K562 (cell line): Measurements from ENCODE around the gene NFS1. TPM values are rescaled to one million over a fixed set of nuclear protein-coding genes. Genes with fewer than 3 reads are reported as not detected.

Experiments
- ATAC-seq: fragments of 200-7000 bp; cut with Tn5 transposase; 3 replicates; pipeline ENCODE4 v1.9.1; 2020; ENCODE audit warnings: moderate library complexity
- BruUV-seq: library from RNA; stranded (reverse); fragments of 400-500 nt; replicated peaks from 2 replicates; lab custom pipeline; 2021; lab: Mats Ljungman, UMichigan
- CTCF ChIA-PET: fragments of 300-600 bp; formaldehyde crosslinking; extraction: SDS; loops from one replicate; lab custom pipeline; 2021; ENCODE audit warnings: low intra/inter-chr PET ratio; lab: Yijun Ruan, JAX
- POLR2A ChIA-PET: fragments of 300-600, 350-650 bp; sonication (Branson Sonifier 250); formaldehyde crosslinking; extraction: SDS; loops from one replicate; lab custom pipeline; 2021; ENCODE audit warnings: antibody characterized with exemption, inconsistent platforms; lab: Yijun Ruan, JAX
- DNase-seq, 4 experiments: peaks; one replicate each; pipeline versions ENCODE4 v3.0.0 to v3.0.0-alpha.2; 2011 to 2018; ENCODE audit warnings: low spot score in 3 of 4, mixed read lengths in 3 of 4; ENCODE audit errors: extremely low read depth in 1 of 4
- FAIRE-seq: peaks from 2 replicates; lab custom pipeline; 2011; peaks lifted over from hg19 to GRCh38; lab: Jason Lieb, UNC
- H2AFZ ChIP-seq: 2 replicates; pipeline ENCODE4 v1.6.0; 2011; ENCODE audit warnings: low read depth, low read length, control low read depth, inconsistent platforms
- H3K27ac ChIP-seq: fragments of 200-600 bp; 3 replicates; pipeline ENCODE4 v1.8.0; 2011; ENCODE audit warnings: low read depth, mild to moderate bottlenecking, control low read depth, inconsistent platforms, low read length, moderate library complexity, mixed read lengths; ENCODE audit errors: extremely low read depth
- H3K27me3 ChIP-seq, 2 experiments: fragments of 300-600 bp in 1 of 2; 2 replicates in 1 of 2; 3 replicates in 1 of 2; pipeline versions ENCODE4 v1.6.0 to v1.8.0; 2011; ENCODE audit warnings: inconsistent platforms in 2 of 2, low read length in 2 of 2, mild to moderate bottlenecking in 1 of 2, mixed read lengths in 1 of 2, moderate library complexity in 1 of 2; ENCODE audit not compliant: control insufficient read depth in 2 of 2, insufficient read depth in 2 of 2
- H3K36me3 ChIP-seq: fragments of 300-600 bp; 3 replicates; pipeline ENCODE4 v1.8.0; 2011; ENCODE audit warnings: mild to moderate bottlenecking, low read length, inconsistent platforms; ENCODE audit not compliant: control insufficient read depth, insufficient read depth
- H3K4me1 ChIP-seq, 2 experiments: fragments of 200-600 bp in 1 of 2; replicated peaks in 1 of 2; 2 replicates in 1 of 2; 3 replicates in 1 of 2; pipeline versions ENCODE4 v1.5.1 to v1.8.0; 2011; ENCODE audit warnings: inconsistent platforms in 2 of 2, low read length in 2 of 2, mild to moderate bottlenecking in 1 of 2, mixed read lengths in 1 of 2, moderate library complexity in 1 of 2; ENCODE audit not compliant: control insufficient read depth in 2 of 2, insufficient read depth in 2 of 2
- H3K4me2 ChIP-seq: 2 replicates; pipeline ENCODE4 v1.6.1; 2011; ENCODE audit warnings: low read length, control low read depth, inconsistent platforms, mixed read lengths; ENCODE audit not compliant: insufficient read depth
- H3K4me3 ChIP-seq: fragments of 200-600 bp; sonication (generic), shearing (Covaris generic); 2 replicates; pipeline ENCODE4 v1.5.1; 2016; ENCODE audit warnings: control low read depth, inconsistent platforms
- H3K79me2 ChIP-seq: fragments of 200-600 bp; 3 replicates; pipeline ENCODE4 v1.8.0; 2011; ENCODE audit warnings: low read length, inconsistent platforms; ENCODE audit not compliant: control insufficient read depth, insufficient read depth
- H3K9ac ChIP-seq, 2 experiments: 2 replicates each; pipeline versions ENCODE4 v1.6.0 to v1.6.1; 2011; ENCODE audit warnings: low read depth in 2 of 2, low read length in 2 of 2, control low read depth in 1 of 2, inconsistent platforms in 1 of 2, mild to moderate bottlenecking in 1 of 2, mixed read lengths in 1 of 2; ENCODE audit not compliant: insufficient read depth in 1 of 2
- H3K9me1 ChIP-seq: one replicate; pipeline ENCODE4 v1.6.0; 2011; ENCODE audit warnings: inconsistent platforms, mild to moderate bottlenecking, low read length, moderate library complexity; ENCODE audit not compliant: control insufficient read depth, insufficient read depth
- H3K9me3 ChIP-seq: replicated peaks from 2 replicates; pipeline ENCODE4 v1.5.1; 2011; ENCODE audit warnings: low read depth, low read length, inconsistent platforms; ENCODE audit not compliant: control insufficient read depth, insufficient read depth
- H4K20me1 ChIP-seq: replicated peaks from 2 replicates; pipeline ENCODE4 v1.6.1; 2011; ENCODE audit warnings: low read length, inconsistent platforms, mixed read lengths; ENCODE audit not compliant: control insufficient read depth, insufficient read depth
- ELF2 ChIP-seq: fragments of 250-450 bp; sonication (Bioruptor Pico); IDR thresholded peaks from 2 replicates; pipeline ENCODE4 v1.5.0; 2021; ENCODE audit warnings: mild to moderate bottlenecking
- POLR2AphosphoS5 ChIP-seq: IDR thresholded peaks from 2 replicates; pipeline ENCODE4 v1.6.1; 2011; ENCODE audit warnings: mild to moderate bottlenecking, low read depth, low read length, moderate library complexity; ENCODE audit not compliant: control insufficient read depth, insufficient read depth
- POLR2H ChIP-seq: IDR thresholded peaks from 2 replicates; pipeline ENCODE4 v1.6.1; 2016; ENCODE audit warnings: missing genetic modification characterization, low read depth, mild to moderate bottlenecking, control low read depth, missing compliant biosample characterization, moderate library complexity
- RBFOX2 ChIP-seq: fragments of 200-400 bp; formaldehyde crosslinking; IDR thresholded peaks from 2 replicates; pipeline ENCODE4 v1.6.1; 2017; ENCODE audit warnings: low read depth, mild to moderate bottlenecking, low read length, moderate library complexity
- WGBS: fragments of 100-300 bp; shearing (Covaris generic); methylation state at CpG from one replicate; pipeline ENCODE4 v1.1.6; 2016; ENCODE audit warnings: low coverage, mixed read lengths; ENCODE audit not compliant: insufficient coverage; ENCODE audit errors: missing lambda C conversion rate; 5-methylcytosine and 5-hydroxymethylcytosine counted together
- in situ Hi-C: fragments of 300-500 bp; cut with MboI; formaldehyde crosslinking; loops from 4 replicates; pipeline ENCODE4 v1.15.0; 2018; ENCODE audit warnings: inconsistent platforms, mixed read lengths
- intact Hi-C: fragments of 100-400 bp; cut with micrococcal nuclease; formaldehyde crosslinking; loops from 2 replicates; pipeline ENCODE4 v1.14.2; 2022
- polyA plus RNA-seq, 8 experiments: library from polyadenylated mRNA; depleted of rRNA in 4 of 8; stranded (reverse) in 5 of 8; unstranded in 3 of 8; fragments of >200 nt; fragmentation: Nextera tagmentation in 2 of 8; fragmentation: Illumina TruSeq in 1 of 8; extraction: Ambion mirVana in 2 of 8; extraction: Trizol in 1 of 8; gene quantifications; 2 replicates each; pipeline versions ENCODE4 v1.2.1 to v1.2.3, GENCODE V29; 2011 to 2014; ENCODE audit warnings: inconsistent platforms in 1 of 8, missing spikeins in 1 of 8
- total RNA-seq, 7 experiments: library from RNA; depleted of rRNA in 6 of 7; stranded (reverse); fragments of >200 nt in 6 of 7; fragmentation: Illumina TruSeq in 2 of 7; extraction: Trizol in 2 of 7; gene quantifications; 2 replicates each; pipeline versions ENCODE4 v1.2.1 to v1.2.3, GENCODE V29; 2011 to 2021; ENCODE audit warnings: low replicate concordance in 1 of 7

The NFS1 gene
- total and polyA plus RNA-seq, 9 of the 15 experiments (the other 6 are each of a cell fraction or from before 2014, with no cell fraction given), result 11.5 to 84.8 (median 47.1) TPM

DNA sequence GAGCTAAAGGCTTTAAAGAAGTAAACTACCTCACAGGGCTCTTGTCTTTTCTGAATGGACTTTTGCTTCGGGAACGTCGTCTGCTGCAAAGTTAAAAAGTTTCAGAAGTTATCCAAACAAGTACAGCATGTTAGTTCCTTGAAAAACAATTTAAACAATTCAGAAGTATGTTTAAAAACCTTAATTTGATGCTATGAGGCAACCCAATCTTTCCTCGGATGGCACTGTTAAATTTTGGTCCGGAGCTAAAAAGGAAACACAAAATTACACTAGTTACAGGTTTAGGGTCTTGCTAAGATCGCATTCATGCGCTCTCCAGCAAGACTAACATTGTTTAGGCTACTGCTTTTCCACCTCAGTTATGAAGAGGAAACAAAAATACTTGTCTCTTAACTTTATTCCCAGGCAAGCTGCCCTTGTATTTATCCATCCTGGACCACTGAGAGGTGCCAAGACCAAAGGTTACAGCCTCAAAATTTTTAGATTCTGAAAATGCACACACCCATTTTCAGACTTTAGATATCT is 30.2 kb upstream of the NFS1 start:
- no peak overlapping the region for H3K4me3 ChIP-seq
- no peak for ATAC-seq
- H3K27ac ChIP-seq, result no peak overlapping the region
- peaks cover 92% of the 10 kb centered on the region for H3K79me2 ChIP-seq
- intact Hi-C loops, result no loop called here
- peak; percentile 35 for FAIRE-seq
- DNase-seq, result no peak
- ChIA-PET POLR2A (interaction anchor here (0.6 to 7.4 kb wide), 10 partner anchors 8 to 155 kb away, joined by 3 to 99 read pairs (median 4); partner anchors contain the start of gene RBM39), CTCF (no interaction called here)
- in situ Hi-C loops, result no loop called here
- H3K36me3 ChIP-seq, result peaks cover 98% of the 10 kb centered on the region
- no peaks in the 10 kb centered on the region for H3K9me1 ChIP-seq
- H3K27me3 ChIP-seq, result no peaks in the 10 kb centered on the region
- no peak overlapping the region for H3K9ac ChIP-seq
- no peaks in the 10 kb centered on the region for H3K4me1 ChIP-seq
- WGBS, result 97% methylated on average over 7 of the region's 7 CpGs
- no TSS peak for BruUV-seq
- H4K20me1 ChIP-seq, result peaks cover 29% of the 10 kb centered on the region
- TF ChIP-seq RBFOX2, result peak; percentile 29
- TF ChIP-seq POLR2AphosphoS5, result 0 out of 2 replicates have a peak, but pooled peaks have one; percentile 18
- no peak for TF ChIP-seq ELF2
- TF ChIP-seq POLR2H, result 0 out of 2 replicates have a peak, but pooled peaks have one; percentile 9
- H2AFZ ChIP-seq, result no peak overlapping the region
- no peaks in the 10 kb centered on the region for H3K9me3 ChIP-seq
- H3K4me2 ChIP-seq, result no peak overlapping the region
